Natural killer cell (primary cell): ENCODE results near the gene CORIN. TPM values are rescaled to one million over a fixed set of nuclear protein-coding genes. Genes with fewer than 3 reads are reported as not detected.

Experiments used
- ATAC-seq, 3 donors: fragments of 150-1000 bp in 2 of 3; fragments of 200-7000 bp in 1 of 3; cut with Tn5 transposase; 1 replicate in 1 of 3; 2 replicates in 2 of 3; pipeline ENCODE4 v1.10.0; 2021; ENCODE audit warnings: mild to moderate bottlenecking in 2 of 3, moderate library complexity in 2 of 3
- DNase-seq, 2 donors: peaks; one replicate each; pipeline versions ENCODE4 v3.0.0 to v3.0.0-alpha.2; 2013 to 2021; ENCODE audit warnings: mixed read lengths in 1 of 2
- H3K27ac ChIP-seq: one replicate; pipeline ENCODE4 v1.5.1; 2013; ENCODE audit warnings: mild to moderate bottlenecking, low read length
- H3K27me3 ChIP-seq: one replicate; pipeline ENCODE4 v1.6.1; 2013; ENCODE audit warnings: low read length; ENCODE audit not compliant: control insufficient read depth, insufficient read depth
- H3K36me3 ChIP-seq: one replicate; pipeline ENCODE4 v1.6.1; 2013; ENCODE audit warnings: low read length; ENCODE audit not compliant: control insufficient read depth, insufficient read depth
- H3K4me1 ChIP-seq: one replicate; pipeline ENCODE4 v1.6.1; 2013; ENCODE audit warnings: low read length; ENCODE audit not compliant: control insufficient read depth, insufficient read depth
- H3K4me3 ChIP-seq: one replicate; pipeline ENCODE4 v1.5.1; 2013; ENCODE audit warnings: low read length
- H3K9me3 ChIP-seq: one replicate; pipeline ENCODE4 v1.6.1; 2013; ENCODE audit warnings: low read length; ENCODE audit not compliant: control insufficient read depth, insufficient read depth
- H3K27ac Mint-ChIP-seq, 2 donors: one replicate each; pipeline ENCODE4 v1.8.0; 2022; ENCODE audit warnings: mild to moderate bottlenecking in 2 of 2, mixed read lengths in 2 of 2, moderate library complexity in 1 of 2
- H3K27me3 Mint-ChIP-seq, 2 donors: one replicate each; pipeline ENCODE4 v1.8.0; 2022; ENCODE audit warnings: low read depth in 2 of 2, mixed read lengths in 2 of 2
- H3K36me3 Mint-ChIP-seq: one replicate; pipeline ENCODE4 v1.8.0; 2022; ENCODE audit warnings: mixed read lengths
- H3K4me1 Mint-ChIP-seq, 2 donors: one replicate each; pipeline ENCODE4 v1.8.0; 2022; ENCODE audit warnings: mixed read lengths in 2 of 2
- H3K4me3 Mint-ChIP-seq: one replicate; pipeline ENCODE4 v1.8.0; 2022; ENCODE audit warnings: mild to moderate bottlenecking, moderate library complexity, mixed read lengths
- H3K9me3 Mint-ChIP-seq, 2 donors: one replicate each; pipeline ENCODE4 v1.8.0; 2022; ENCODE audit warnings: mixed read lengths in 2 of 2
- WGBS: methylation state at CpG from one replicate; pipeline ENCODE4 v1.1.7; 2013; ENCODE audit warnings: missing lambda C conversion rate; ENCODE audit not compliant: insufficient coverage; 5-methylcytosine and 5-hydroxymethylcytosine counted together
- intact Hi-C: fragments of 100-400 bp; cut with micrococcal nuclease; formaldehyde crosslinking; loops from one replicate; pipeline ENCODE4 v1.14.2; 2022
- total RNA-seq, 4 donors: library from RNA; stranded (reverse); fragments of 120-200 nt in 1 of 4; gene quantifications; one replicate each; pipeline versions ENCODE4 v1.2.3 to v1.2.4, GENCODE V29; 2013 to 2022
- TF ChIP-seq, protein P1 (sequence below): fragments of 200-600 bp; IDR thresholded peaks from one replicate; pipeline ENCODE4 v1.8.0; 2022; ENCODE audit warnings: antibody characterized with exemption

The CORIN gene
- total RNA-seq, 3 donors from 2014 or later (not counting 1 experiment from before 2014, with no cell fraction given), result 0.78 TPM; not detected in 2

DNA sequence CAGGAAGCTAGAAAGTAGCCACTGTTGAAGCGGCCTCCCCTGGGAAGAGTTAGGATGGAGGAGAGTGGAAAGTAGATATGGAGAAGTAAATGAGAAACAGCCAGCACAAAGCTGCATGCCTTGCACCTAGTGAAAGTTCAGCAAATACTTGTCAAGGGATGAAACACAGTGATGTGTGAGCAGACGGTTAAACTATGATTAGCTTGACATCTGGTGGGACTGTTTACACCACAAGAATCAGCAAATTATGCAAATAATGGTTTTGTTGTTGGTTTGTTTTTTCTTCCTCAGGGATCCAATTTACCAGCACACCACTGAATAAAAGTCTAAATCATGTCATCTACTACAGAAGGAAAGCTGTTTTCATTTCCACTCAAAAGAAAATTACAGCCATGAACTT lies 87.1 kb downstream of the CORIN start:
- Histone ChIP-seq H3K4me1 (no peaks in the 10 kb centered on the region), H3K27ac (no peak overlapping the region), H3K27me3 (no peaks in the 10 kb centered on the region), H3K36me3 (no peaks in the 10 kb centered on the region), H3K9me3 (peaks cover 2% of the 10 kb centered on the region), H3K4me3 (no peak overlapping the region)
- H3K4me3 Mint-ChIP-seq, result no peak overlapping the region
- intact Hi-C loops, result no loop called here
- ATAC-seq, result peak in 1 of 3 donors; percentile 17
- no peaks in the 10 kb centered on the region for H3K4me1 Mint-ChIP-seq
- H3K36me3 Mint-ChIP-seq, result peaks cover 12% of the 10 kb centered on the region
- TF ChIP-seq, protein P1, sequence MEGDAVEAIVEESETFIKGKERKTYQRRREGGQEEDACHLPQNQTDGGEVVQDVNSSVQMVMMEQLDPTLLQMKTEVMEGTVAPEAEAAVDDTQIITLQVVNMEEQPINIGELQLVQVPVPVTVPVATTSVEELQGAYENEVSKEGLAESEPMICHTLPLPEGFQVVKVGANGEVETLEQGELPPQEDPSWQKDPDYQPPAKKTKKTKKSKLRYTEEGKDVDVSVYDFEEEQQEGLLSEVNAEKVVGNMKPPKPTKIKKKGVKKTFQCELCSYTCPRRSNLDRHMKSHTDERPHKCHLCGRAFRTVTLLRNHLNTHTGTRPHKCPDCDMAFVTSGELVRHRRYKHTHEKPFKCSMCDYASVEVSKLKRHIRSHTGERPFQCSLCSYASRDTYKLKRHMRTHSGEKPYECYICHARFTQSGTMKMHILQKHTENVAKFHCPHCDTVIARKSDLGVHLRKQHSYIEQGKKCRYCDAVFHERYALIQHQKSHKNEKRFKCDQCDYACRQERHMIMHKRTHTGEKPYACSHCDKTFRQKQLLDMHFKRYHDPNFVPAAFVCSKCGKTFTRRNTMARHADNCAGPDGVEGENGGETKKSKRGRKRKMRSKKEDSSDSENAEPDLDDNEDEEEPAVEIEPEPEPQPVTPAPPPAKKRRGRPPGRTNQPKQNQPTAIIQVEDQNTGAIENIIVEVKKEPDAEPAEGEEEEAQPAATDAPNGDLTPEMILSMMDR, result no peak
- 76% methylated on average over 2 of the region's 2 CpGs for WGBS
- peaks cover 16 to 32% of the 10 kb centered on the region in 2 donors for H3K27me3 Mint-ChIP-seq
- H3K9me3 Mint-ChIP-seq, result peaks cover 0 to 6% of the 10 kb centered on the region in 2 donors
- H3K27ac Mint-ChIP-seq, result no peak overlapping the region
- DNase-seq, result no peak

- peaks cover 2% of the 10 kb centered on the region for H3K9me3 ChIP-seq
- H3K9me3 Mint-ChIP-seq, result peaks cover 0 to 6% of the 10 kb centered on the region in 2 donors
- DNase-seq, result no peak
- peaks cover 12% of the 10 kb centered on the region for H3K36me3 Mint-ChIP-seq
- no peaks in the 10 kb centered on the region for H3K27me3 ChIP-seq
- H3K27ac Mint-ChIP-seq, result no peak overlapping the region
- no peak overlapping the region for H3K27ac ChIP-seq
- 83% methylated on average over 4 of the region's 4 CpGs for WGBS
- H3K4me3 ChIP-seq, result no peak overlapping the region
- H3K36me3 ChIP-seq, result no peaks in the 10 kb centered on the region
- no peaks in the 10 kb centered on the region for H3K4me1 Mint-ChIP-seq
- no peak overlapping the region for H3K4me3 Mint-ChIP-seq
- intact Hi-C loops, result no loop called here
- H3K4me1 ChIP-seq, result no peaks in the 10 kb centered on the region
- ATAC-seq, result no peak
- H3K27me3 Mint-ChIP-seq, result peaks cover 17 to 26% of the 10 kb centered on the region in 2 donors
- TF ChIP-seq, protein P1, result no peak
Measured at GRCh38 chr4:47749858-47750257, 88.0 kb downstream of the CORIN start.

DNA sequence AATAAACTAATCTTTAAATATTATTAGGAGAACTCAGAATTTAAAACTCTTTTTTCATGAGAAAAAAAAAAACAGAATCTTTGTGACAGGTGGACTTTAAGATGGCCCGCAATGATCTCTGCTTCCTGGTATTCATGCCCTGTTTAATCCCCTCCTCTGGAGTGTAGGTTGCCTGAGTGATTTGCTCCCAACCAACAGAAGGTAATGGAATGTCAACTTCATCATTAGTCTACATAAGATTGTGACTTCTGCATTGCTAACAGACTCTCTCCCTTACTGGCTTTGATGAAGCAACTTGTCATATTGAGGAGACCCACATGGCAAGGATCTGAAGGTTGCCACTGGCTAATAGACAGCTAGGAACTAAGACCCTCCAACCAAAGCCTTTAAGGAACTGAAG lies 88.8 kb downstream of the CORIN start:
- H3K9me3 ChIP-seq, result peaks cover 2% of the 10 kb centered on the region
- H3K27ac ChIP-seq, result no peak overlapping the region
- no peaks in the 10 kb centered on the region for H3K27me3 ChIP-seq
- H3K4me1 ChIP-seq, result no peaks in the 10 kb centered on the region
- Mint-ChIP-seq H3K9me3 (peaks cover 0 to 6% of the 10 kb centered on the region in 2 donors), H3K36me3 (peaks cover 12% of the 10 kb centered on the region), H3K4me3 (no peak overlapping the region), H3K27me3 (peaks cover 20 to 29% of the 10 kb centered on the region in 2 donors), H3K27ac (no peak overlapping the region), H3K4me1 (no peaks in the 10 kb centered on the region)
- intact Hi-C loops, result no loop called here
- DNase-seq (no peak), ATAC-seq (no peak)
- H3K4me3 ChIP-seq, result no peak overlapping the region
- TF ChIP-seq, protein P1, result no peak
- no peaks in the 10 kb centered on the region for H3K36me3 ChIP-seq
- WGBS, result 91% methylated on average over 1 of the region's 1 CpG

DNA sequence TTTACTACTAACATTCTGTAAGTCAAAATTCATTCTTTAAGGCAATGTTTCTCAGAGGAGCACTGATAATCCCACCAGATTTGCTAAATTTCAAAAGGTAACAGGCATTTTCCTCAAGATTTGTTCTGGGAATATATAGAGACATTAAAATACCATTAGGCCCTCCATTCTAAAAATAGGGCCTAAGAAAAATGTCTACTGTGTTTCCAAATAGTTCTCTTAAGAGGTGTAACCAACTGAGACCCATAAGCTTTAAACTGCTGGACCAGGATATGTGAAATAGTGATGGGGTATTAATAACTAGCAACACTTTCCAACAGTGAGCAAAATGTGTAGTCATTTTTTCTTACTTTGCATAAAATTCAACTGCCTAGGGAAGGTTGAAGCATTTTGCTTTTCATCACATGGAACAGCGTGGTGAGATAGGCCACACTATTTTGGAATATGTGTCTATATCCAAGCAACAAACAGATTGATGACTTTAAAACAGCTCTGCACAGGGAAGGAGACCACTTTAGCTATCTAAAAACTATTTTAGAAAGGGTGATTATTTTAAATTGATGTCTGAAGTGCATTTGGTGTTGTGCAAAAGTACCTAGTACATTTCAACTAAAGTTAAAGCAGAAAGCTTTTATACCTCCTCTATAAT lies 89.9 kb downstream of the CORIN start:
- no peak overlapping the region for H3K27ac Mint-ChIP-seq
- H3K36me3 Mint-ChIP-seq, result peaks cover 13% of the 10 kb centered on the region
- H3K36me3 ChIP-seq, result no peaks in the 10 kb centered on the region
- peaks cover 19 to 38% of the 10 kb centered on the region in 2 donors for H3K27me3 Mint-ChIP-seq
- H3K27ac ChIP-seq, result no peak overlapping the region
- no peaks in the 10 kb centered on the region for H3K27me3 ChIP-seq
- H3K4me3 ChIP-seq, result no peak overlapping the region
- intact Hi-C loops, result no loop called here
- 100% methylated on average over 1 of the region's 1 CpG for WGBS
- no peaks in the 10 kb centered on the region for H3K9me3 ChIP-seq
- TF ChIP-seq, protein P1, result no peak
- no peaks in the 10 kb centered on the region for H3K4me1 Mint-ChIP-seq
- ATAC-seq, result no peak
- H3K4me1 ChIP-seq, result no peaks in the 10 kb centered on the region
- no peak for DNase-seq
- H3K4me3 Mint-ChIP-seq, result no peak overlapping the region
- H3K9me3 Mint-ChIP-seq, result peaks cover 3 to 4% of the 10 kb centered on the region in 2 donors
